ENCODE measurements around the gene SFXN3.

DNA sequence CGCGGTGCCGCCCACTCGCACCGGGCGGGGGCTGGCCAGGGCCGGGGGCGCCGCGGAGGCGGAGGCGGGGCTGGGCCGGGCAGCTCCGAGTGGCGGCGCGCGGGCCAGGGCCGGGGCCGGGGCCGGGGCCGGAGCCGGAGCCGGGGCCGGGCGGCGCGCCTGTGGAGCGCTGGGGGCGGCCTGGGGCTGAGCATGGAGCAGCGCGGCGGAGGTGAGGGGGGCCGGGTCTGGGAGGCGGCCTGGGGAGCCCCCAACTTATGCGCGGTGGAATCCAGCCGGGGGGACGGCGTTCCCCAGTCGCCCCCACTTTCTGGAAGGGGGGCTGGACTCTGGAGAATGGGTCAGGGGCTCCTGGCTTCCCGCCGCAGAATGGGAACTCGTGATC, 31.3 kb upstream of the SFXN3 start, which contains the start of gene LZTS2:
- no peak for TF ChIP-seq MTA2 (IDR thresholded peaks at IDR 0.05; ENCODE audit: low read depth)
- TF ChIP-seq ELK1 (IDR thresholded peaks at IDR 0.05; ENCODE audit: low read depth, low read length), result no peak
- no peak for TF ChIP-seq TAF1 (IDR thresholded peaks at IDR 0.05; ENCODE audit: borderline replicate concordance, low read depth, low read length)
- TF ChIP-seq SP1 (IDR thresholded peaks at IDR 0.05; ENCODE audit: low read depth, low read length), result no peak
- TF ChIP-seq MLLT1 (IDR thresholded peaks at IDR 0.05), result no peak
- TF ChIP-seq NRF1 (conservative IDR thresholded peaks at IDR 0.05; ENCODE audit: low read depth, low read length), result no peak
- no peak for TF ChIP-seq RFX5 (IDR thresholded peaks at IDR 0.05; ENCODE audit: low read depth, low read length)
- TF ChIP-seq RAD21 (IDR thresholded peaks at IDR 0.05; ENCODE audit: insufficient read depth, low read depth, low read length), result no peak
- no peak for TF ChIP-seq SMC3 (IDR thresholded peaks at IDR 0.05; ENCODE audit: borderline replicate concordance, low read length)
- TF ChIP-seq EP300 (IDR thresholded peaks at IDR 0.05; ENCODE audit: borderline replicate concordance in 1 of 2, control insufficient read depth in 1 of 2, low read depth in 2 of 2, low read length in 2 of 2), result no peak
